HTR-8/SVneo (cell line): ENCODE measurements around the gene HSD17B13.
A peak's percentile ranks its signal among the peaks of the same experiment; 100 is the strongest.

Source experiments
- DNase-seq: peaks from one replicate; pipeline ENCODE4 v3.0.0; 2011; ENCODE audit warnings: low spot score, mixed read lengths; ENCODE audit not compliant: insufficient read length
- FAIRE-seq: peaks from 2 replicates; lab custom pipeline; 2011; peaks lifted over from hg19 to GRCh38; lab: Jason Lieb, UNC

Gene HSD17B13

DNA sequence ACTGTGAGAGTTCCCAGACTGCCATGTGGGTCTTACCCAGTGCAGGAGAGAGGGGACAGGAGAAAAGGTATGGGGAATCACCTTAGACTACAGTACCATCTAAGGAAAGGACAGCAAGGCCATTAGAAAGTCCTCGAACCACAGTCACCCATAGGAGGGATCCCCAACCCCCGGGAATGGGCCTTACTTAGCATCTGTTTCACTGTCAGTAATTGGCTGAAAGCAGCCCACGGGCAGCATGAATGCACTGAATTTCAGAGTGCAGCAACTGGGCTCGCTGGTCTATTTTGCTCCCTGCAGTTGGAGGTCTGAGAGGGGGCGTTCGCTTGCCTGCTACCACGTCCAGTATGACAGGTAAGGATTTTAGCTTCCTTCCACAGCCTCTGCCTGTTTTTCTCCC lies 51.9 kb downstream of the HSD17B13 start:
- no peak for FAIRE-seq

DNA sequence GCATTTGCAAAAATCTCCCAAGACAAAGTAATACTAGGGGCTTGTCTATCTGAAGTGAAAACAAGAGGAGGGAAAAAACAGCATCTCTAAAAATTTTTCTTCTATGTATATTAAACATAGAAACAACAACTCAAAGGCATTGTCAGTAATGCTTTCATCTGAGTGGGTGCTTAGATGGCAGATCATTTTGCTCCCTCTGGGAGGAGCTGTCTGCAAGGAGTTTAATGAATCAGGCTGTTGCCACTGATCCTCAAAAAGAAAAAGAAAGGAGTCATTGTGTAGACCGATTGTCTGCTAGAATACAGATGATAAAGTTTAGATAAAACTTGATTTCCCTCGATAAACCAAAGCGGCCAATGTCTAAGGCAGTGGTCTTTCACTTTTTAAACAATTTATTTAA lies 52.5 kb downstream of the HSD17B13 start:
- no peak for FAIRE-seq

More for the DNA sequence above, 51.9 kb downstream of the HSD17B13 start:
- DNase-seq: no peak

DNA sequence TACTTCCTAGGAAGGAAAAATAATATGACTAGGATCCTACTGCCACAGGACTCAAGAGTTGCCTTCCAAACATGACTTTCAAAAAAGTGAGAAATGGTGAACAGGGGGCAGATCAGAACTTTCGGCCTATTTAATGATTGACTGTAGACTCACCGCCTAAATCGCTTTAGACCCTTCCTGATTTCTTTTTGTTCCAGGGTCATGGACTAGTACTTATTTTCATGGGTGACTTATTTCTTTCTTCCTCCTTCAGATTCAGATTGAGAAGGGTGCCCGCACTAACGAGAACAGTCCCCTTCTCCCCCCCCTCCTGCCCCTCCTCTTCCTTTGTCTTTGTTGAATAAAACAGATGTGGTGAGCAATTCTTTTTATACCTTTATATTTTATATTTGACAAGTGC lies 54.3 kb downstream of the HSD17B13 start:
- FAIRE-seq (no peak), DNase-seq (no peak)

More for the DNA sequence above, 52.5 kb downstream of the HSD17B13 start:
- DNase-seq: peak; percentile 32

DNA sequence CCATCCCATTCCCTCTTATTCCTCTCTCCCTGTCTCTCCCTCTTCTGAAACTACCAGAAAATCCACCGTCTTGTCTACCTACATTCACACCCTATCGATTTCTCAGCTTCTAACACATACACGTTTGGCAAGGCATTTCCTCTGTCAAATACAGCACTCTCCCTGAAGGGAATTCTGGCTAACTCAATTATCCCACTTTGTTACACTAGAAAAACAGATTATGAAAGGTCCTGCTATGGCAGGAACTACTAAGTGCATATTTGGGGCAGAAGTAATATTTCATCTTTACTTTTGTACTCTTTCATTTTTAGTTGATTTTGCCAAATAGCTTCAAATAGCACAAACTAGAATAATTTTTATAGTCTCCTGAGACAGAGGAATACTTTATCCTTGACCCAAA lies 55.7 kb downstream of the HSD17B13 start:
- no peak for FAIRE-seq

DNA sequence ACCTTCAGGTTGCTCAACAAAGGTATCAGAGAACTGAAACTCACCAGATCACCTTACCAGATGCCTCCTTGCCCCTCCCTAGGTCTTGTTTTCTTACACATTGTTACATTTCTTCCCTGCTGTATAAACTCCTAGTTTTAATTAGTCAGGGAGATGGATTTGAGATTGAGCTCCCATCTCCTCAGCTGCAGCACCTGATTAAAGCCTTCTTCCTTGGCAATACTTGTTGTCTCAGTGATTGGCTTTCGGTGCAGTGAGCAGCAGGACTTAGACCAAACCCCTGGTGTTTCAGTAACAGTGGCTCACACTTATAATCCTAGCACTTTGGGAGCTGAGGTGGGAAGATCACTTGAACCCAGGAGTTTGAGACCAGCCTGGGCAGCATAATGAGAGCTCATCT lies 59.8 kb downstream of the HSD17B13 start:
- no peak for DNase-seq
- FAIRE-seq: no peak

More for the DNA sequence above, 55.7 kb downstream of the HSD17B13 start:
- no peak for DNase-seq

DNA sequence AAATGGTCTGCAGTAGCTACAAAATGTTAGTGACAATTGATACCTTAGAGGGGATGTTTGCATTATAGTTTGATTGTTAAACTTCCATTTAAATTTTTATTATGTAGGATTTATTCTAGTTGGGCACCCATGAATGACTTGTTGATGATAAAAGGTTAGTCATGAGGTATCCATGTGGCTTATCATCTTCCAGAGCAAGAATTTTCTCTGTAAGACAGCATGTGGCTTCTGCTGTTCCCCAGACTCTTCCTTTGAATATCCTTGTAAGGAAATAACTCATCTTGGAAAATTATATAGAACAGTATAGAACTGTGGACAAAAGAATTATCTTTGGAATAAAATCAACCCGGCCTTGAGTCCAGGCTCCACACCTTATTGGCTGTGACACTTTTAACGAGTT lies 62.2 kb downstream of the HSD17B13 start:
- FAIRE-seq: no peak

DNA sequence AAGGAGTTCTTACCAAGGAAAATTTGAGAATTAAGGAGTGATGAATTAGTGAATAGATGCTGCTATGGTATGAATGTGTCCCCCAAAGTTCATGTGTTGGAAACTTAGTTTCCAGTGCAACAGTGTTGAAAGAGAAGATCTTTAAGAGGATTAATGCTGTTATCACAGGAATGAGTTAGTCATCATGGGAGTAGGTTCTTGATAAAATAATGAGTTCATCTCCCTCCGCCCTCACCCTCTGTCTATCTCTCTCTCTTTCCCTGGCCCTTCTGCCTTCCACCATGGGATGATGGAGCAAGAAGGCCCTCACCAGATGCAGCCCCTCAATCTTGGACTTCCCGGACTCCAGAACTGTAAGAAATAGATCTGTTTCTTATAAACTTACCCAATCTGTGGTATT lies 64.0 kb downstream of the HSD17B13 start:
- DNase-seq: no peak
- FAIRE-seq: no peak

More for the DNA sequence above, 62.2 kb downstream of the HSD17B13 start:
- no peak for DNase-seq

DNA sequence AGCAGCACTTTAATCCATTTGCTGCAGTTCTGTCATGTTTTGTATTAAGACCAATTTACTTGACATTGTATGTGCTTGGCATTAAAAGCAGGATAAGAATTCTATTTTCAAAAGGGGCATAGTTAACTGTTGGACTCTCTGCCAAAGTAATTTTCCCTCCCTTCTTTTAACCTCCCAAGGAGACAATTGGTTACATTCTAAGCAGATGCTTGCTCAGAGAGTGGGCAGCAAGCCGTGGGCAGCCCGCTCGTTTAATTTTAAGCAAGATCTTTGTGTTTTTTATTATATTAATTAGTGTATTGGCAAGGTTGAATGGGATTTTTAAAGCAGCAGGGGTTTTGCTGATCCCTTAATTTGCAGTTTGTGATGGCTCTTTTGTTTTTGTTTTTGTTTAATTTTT lies 65.2 kb downstream of the HSD17B13 start:
- FAIRE-seq: no peak
- no peak for DNase-seq

DNA sequence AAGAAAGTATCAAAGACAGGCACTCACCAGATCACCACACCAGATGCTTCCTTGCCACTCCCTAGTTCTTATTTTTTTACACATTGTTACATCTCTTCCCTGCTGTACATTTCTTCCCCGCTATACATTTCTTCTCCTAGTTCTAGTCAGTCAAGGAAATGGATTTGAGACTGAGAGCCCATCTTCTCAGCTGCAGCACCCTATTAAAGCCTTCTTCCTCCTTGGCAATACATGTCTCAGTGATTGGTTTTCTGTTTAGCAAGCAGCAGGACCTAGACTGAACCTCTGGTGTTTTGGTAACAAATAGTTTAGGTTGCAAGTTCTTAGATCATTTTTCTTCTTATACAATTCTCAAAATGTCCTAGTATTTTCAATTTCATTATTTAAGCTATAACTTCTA lies 66.9 kb downstream of the HSD17B13 start:
- FAIRE-seq: no peak
- no peak for DNase-seq
